Central memory CD8-positive, alpha-beta T cell (primary cell): ENCODE results near the gene C16orf74.

Source experiments
- ATAC-seq: fragments of 150-1000 bp; cut with Tn5 transposase; replicated peaks from 2 replicates; pipeline ENCODE4 v1.10.0; 2022; ENCODE audit warnings: mild to moderate bottlenecking, moderate FRiP score, moderate number of reproducible peaks; ENCODE audit not compliant: poor library complexity, severe bottlenecking; ENCODE audit errors: extremely low read depth
- DNase-seq, 2 donors: peaks; one replicate each; pipeline ENCODE4 v3.0.0; 2021; ENCODE audit warnings: low spot score in 2 of 2
- H3K27ac Mint-ChIP-seq: one replicate; pipeline ENCODE4 v1.8.0; 2022; ENCODE audit warnings: low read depth, mild to moderate bottlenecking, moderate library complexity, mixed read lengths
- H3K27me3 Mint-ChIP-seq: one replicate; pipeline ENCODE4 v1.8.0; 2022; ENCODE audit warnings: mixed read lengths
- H3K36me3 Mint-ChIP-seq: one replicate; pipeline ENCODE4 v1.8.0; 2022; ENCODE audit warnings: mild to moderate bottlenecking, moderate library complexity, mixed read lengths; ENCODE audit not compliant: insufficient read depth
- H3K4me1 Mint-ChIP-seq: one replicate; pipeline ENCODE4 v1.8.0; 2022; ENCODE audit warnings: mixed read lengths
- H3K4me3 Mint-ChIP-seq: one replicate; pipeline ENCODE4 v1.8.0; 2022; ENCODE audit warnings: mild to moderate bottlenecking, moderate library complexity, mixed read lengths
- H3K9me3 Mint-ChIP-seq: one replicate; pipeline ENCODE4 v1.8.0; 2022; ENCODE audit warnings: mixed read lengths

Gene C16orf74

GRCh38 chr16:85750827-85751697 is at the start of gene C16orf74:
C16orf74 (minus strand) TSS chr16:85751096; CDS start chr16:85735217, 15,879 bp downstream.
- Mint-ChIP-seq H3K27ac (no peak within 1 kb of the TSS), H3K27me3 (peaks cover 33% of the 10 kb centered on the region), H3K4me3 (peak within 1 kb of the TSS; percentile 77), H3K9me3 (no peaks in the 10 kb centered on the region), H3K36me3 (peaks cover 2% of the 10 kb centered on the region), H3K4me1 (peaks cover 5% of the 10 kb centered on the region)
- ATAC-seq: no peak
- DNase-seq: no peak

GRCh38 chr16:85800321-85800669 is 49.4 kb upstream of the C16orf74 start:
- H3K27ac Mint-ChIP-seq: peak overlapping the region; percentile 95
- no peaks in the 10 kb centered on the region for H3K27me3 Mint-ChIP-seq
- peaks cover 48% of the 10 kb centered on the region for H3K4me1 Mint-ChIP-seq
- H3K4me3 Mint-ChIP-seq: peak overlapping the region; percentile 87
- ATAC-seq: peak; percentile 50
- no peaks in the 10 kb centered on the region for H3K9me3 Mint-ChIP-seq
- DNase-seq: no peak
- H3K36me3 Mint-ChIP-seq: peaks cover 43% of the 10 kb centered on the region

GRCh38 chr16:85799497-85800320 is 48.8 kb upstream of the C16orf74 start, which contains the start of the genes COX4I1 and EMC8:
COX4I1 (plus strand) TSS chr16:85799695; CDS start chr16:85801206, 1,511 bp downstream.
EMC8 (minus strand) TSS chr16:85799544; CDS start chr16:85799295, 249 bp downstream.
- H3K9me3 Mint-ChIP-seq: no peaks in the 10 kb centered on the region
- H3K4me3 Mint-ChIP-seq: peak within 1 kb of the TSS; percentile 87
- H3K27me3 Mint-ChIP-seq: no peaks in the 10 kb centered on the region
- H3K4me1 Mint-ChIP-seq: peaks cover 48% of the 10 kb centered on the region
- H3K27ac Mint-ChIP-seq: peak within 1 kb of the TSS; percentile 95
- peaks cover 38% of the 10 kb centered on the region for H3K36me3 Mint-ChIP-seq
- ATAC-seq (peak; percentile 88), DNase-seq (peak; percentile 81 to 87)

- Mint-ChIP-seq H3K4me1 (peaks cover 47% of the 10 kb centered on the region), H3K9me3 (no peaks in the 10 kb centered on the region), H3K27ac (peak overlapping the region; percentile 95), H3K36me3 (peaks cover 33% of the 10 kb centered on the region), H3K27me3 (no peaks in the 10 kb centered on the region), H3K4me3 (peak overlapping the region; percentile 87)
- DNase-seq (peak; percentile 14 to 28), ATAC-seq (peak; percentile 15)
These were observed 48.1 kb upstream of the C16orf74 start for GRCh38 chr16:85798901-85799496.

- Mint-ChIP-seq H3K27ac (peak overlapping the region; percentile 95), H3K4me3 (peak overlapping the region; percentile 87), H3K27me3 (no peaks in the 10 kb centered on the region), H3K36me3 (peaks cover 29% of the 10 kb centered on the region), H3K9me3 (no peaks in the 10 kb centered on the region), H3K4me1 (peaks cover 42% of the 10 kb centered on the region)
- DNase-seq: no peak
- no peak for ATAC-seq
These were observed 47.4 kb upstream of the C16orf74 start for GRCh38 chr16:85798283-85798776.

GRCh38 chr16:85796599-85796998 is 45.7 kb upstream of the C16orf74 start:
- H3K27ac Mint-ChIP-seq: peak overlapping the region; percentile 12
- peaks cover 23% of the 10 kb centered on the region for H3K36me3 Mint-ChIP-seq

GRCh38 chr16:85796152-85796551 is 45.3 kb upstream of the C16orf74 start:
- no peak overlapping the region for H3K4me3 Mint-ChIP-seq
- peaks cover 23% of the 10 kb centered on the region for H3K36me3 Mint-ChIP-seq
- H3K9me3 Mint-ChIP-seq: no peaks in the 10 kb centered on the region
- H3K4me1 Mint-ChIP-seq: peaks cover 46% of the 10 kb centered on the region
- no peaks in the 10 kb centered on the region for H3K27me3 Mint-ChIP-seq
- peak overlapping the region; percentile 12 for H3K27ac Mint-ChIP-seq
- DNase-seq (no peak), ATAC-seq (no peak)

More at GRCh38 chr16:85796599-85796998, 45.7 kb upstream of the C16orf74 start:
- Mint-ChIP-seq H3K27me3 (no peaks in the 10 kb centered on the region), H3K9me3 (no peaks in the 10 kb centered on the region), H3K4me3 (no peak overlapping the region), H3K4me1 (peaks cover 46% of the 10 kb centered on the region)
- ATAC-seq: no peak
- no peak for DNase-seq

GRCh38 chr16:85794696-85795095 is 43.8 kb upstream of the C16orf74 start:
- DNase-seq: no peak
- H3K4me3 Mint-ChIP-seq: no peak overlapping the region
- H3K36me3 Mint-ChIP-seq: peaks cover 15% of the 10 kb centered on the region
- H3K4me1 Mint-ChIP-seq: peaks cover 33% of the 10 kb centered on the region
- ATAC-seq: no peak
- H3K27ac Mint-ChIP-seq: no peak overlapping the region
- H3K9me3 Mint-ChIP-seq: no peaks in the 10 kb centered on the region
- no peaks in the 10 kb centered on the region for H3K27me3 Mint-ChIP-seq

- no peak overlapping the region for H3K27ac Mint-ChIP-seq
- H3K4me1 Mint-ChIP-seq: peaks cover 33% of the 10 kb centered on the region
These were observed 42.9 kb upstream of the C16orf74 start for GRCh38 chr16:85793662-85794298.

GRCh38 chr16:85789773-85790172 is 38.9 kb upstream of the C16orf74 start:
- Mint-ChIP-seq H3K36me3 (peaks cover 33% of the 10 kb centered on the region), H3K27ac (no peak overlapping the region), H3K4me3 (no peak overlapping the region)

More at GRCh38 chr16:85793662-85794298, 42.9 kb upstream of the C16orf74 start:
- no peaks in the 10 kb centered on the region for H3K27me3 Mint-ChIP-seq
- no peaks in the 10 kb centered on the region for H3K9me3 Mint-ChIP-seq
- H3K4me3 Mint-ChIP-seq: no peak overlapping the region
- ATAC-seq (no peak), DNase-seq (no peak)
- peaks cover 16% of the 10 kb centered on the region for H3K36me3 Mint-ChIP-seq

GRCh38 chr16:85788819-85789218 is 37.9 kb upstream of the C16orf74 start:
- Mint-ChIP-seq H3K27me3 (no peaks in the 10 kb centered on the region), H3K4me1 (peaks cover 28% of the 10 kb centered on the region), H3K4me3 (no peak overlapping the region), H3K36me3 (peaks cover 36% of the 10 kb centered on the region), H3K27ac (no peak overlapping the region), H3K9me3 (no peaks in the 10 kb centered on the region)
- ATAC-seq (no peak), DNase-seq (no peak)

More at GRCh38 chr16:85789773-85790172, 38.9 kb upstream of the C16orf74 start:
- Mint-ChIP-seq H3K9me3 (no peaks in the 10 kb centered on the region), H3K27me3 (no peaks in the 10 kb centered on the region), H3K4me1 (peaks cover 27% of the 10 kb centered on the region)
- no peak for ATAC-seq
- DNase-seq: no peak

GRCh38 chr16:85785927-85786326 is 35.0 kb upstream of the C16orf74 start:
- no peak overlapping the region for H3K27ac Mint-ChIP-seq
- H3K27me3 Mint-ChIP-seq: no peaks in the 10 kb centered on the region
- no peaks in the 10 kb centered on the region for H3K9me3 Mint-ChIP-seq
- ATAC-seq (no peak), DNase-seq (no peak)
- H3K4me3 Mint-ChIP-seq: no peak overlapping the region
- peaks cover 16% of the 10 kb centered on the region for H3K4me1 Mint-ChIP-seq
- H3K36me3 Mint-ChIP-seq: peaks cover 36% of the 10 kb centered on the region
